Vagina (tissue), 2 donors: Measurements from ENCODE around the gene FIBCD1.

Source experiments
- POLR2AphosphoS5 ChIP-seq, 2 donors: sonication (generic); formaldehyde crosslinking; IDR thresholded peaks; one replicate each; pipeline ENCODE4 v1.9.0; 2017; ENCODE audit warnings: antibody characterized with exemption in 2 of 2, mild to moderate bottlenecking in 2 of 2, low read depth in 1 of 2; ENCODE audit not compliant: insufficient read depth in 1 of 2
- TF ChIP-seq, protein P1 (sequence below), 3 experiments: fragments of 450-650 bp in 2 of 3; fragments of 200-600 bp in 1 of 3; sonication (generic) in 1 of 3; IDR thresholded peaks; one replicate each; pipeline ENCODE4 v1.5.1; 2017 to 2019; ENCODE audit warnings: antibody characterized with exemption in 3 of 3, mild to moderate bottlenecking in 2 of 3, moderate library complexity in 2 of 3

DNA sequence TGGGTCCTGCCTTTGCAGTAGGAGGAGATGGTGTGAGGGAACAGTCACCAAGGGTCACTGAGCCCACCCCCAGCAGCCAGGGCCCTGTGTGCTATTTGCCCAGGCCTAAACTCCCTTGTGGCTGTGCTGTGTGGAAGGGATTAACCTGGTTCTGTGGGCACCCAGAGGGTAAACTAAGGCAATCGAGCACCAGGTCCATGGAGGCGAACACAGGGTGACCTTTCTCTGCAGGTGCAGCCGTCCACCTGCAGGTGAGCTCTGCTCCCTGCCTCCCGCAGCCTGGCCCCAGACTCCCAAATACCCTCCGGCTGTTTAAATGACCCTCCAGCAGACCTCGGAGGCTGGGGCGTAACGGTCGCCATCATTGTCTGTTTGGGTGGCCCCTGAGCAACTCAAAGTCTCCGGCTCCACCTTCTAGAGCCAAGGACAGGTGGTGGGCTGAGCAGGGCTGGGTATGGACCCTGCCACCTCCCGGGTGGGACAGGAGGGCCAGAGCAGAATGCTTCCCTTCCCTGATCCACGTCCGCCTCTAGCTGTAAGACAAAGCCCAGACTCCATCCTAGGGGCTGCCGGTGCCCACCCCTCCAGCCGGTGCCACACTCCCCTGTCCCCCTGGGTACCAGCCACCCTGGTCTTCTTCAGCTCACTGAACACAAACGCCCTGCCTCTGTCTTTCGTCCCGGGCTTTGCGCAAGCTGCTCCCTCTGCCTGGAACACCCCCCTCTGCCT, 34.1 kb upstream of the FIBCD1 start:
- TF ChIP-seq, protein P1, sequence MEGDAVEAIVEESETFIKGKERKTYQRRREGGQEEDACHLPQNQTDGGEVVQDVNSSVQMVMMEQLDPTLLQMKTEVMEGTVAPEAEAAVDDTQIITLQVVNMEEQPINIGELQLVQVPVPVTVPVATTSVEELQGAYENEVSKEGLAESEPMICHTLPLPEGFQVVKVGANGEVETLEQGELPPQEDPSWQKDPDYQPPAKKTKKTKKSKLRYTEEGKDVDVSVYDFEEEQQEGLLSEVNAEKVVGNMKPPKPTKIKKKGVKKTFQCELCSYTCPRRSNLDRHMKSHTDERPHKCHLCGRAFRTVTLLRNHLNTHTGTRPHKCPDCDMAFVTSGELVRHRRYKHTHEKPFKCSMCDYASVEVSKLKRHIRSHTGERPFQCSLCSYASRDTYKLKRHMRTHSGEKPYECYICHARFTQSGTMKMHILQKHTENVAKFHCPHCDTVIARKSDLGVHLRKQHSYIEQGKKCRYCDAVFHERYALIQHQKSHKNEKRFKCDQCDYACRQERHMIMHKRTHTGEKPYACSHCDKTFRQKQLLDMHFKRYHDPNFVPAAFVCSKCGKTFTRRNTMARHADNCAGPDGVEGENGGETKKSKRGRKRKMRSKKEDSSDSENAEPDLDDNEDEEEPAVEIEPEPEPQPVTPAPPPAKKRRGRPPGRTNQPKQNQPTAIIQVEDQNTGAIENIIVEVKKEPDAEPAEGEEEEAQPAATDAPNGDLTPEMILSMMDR (IDR thresholded peaks at IDR 0.05): no peak
- TF ChIP-seq POLR2AphosphoS5 (IDR thresholded peaks at IDR 0.05; ENCODE audit: insufficient read depth in 1 of 2, low read depth in 1 of 2): no peak
